HL-60 (cell line): ENCODE results near the gene TNIK.
A peak's percentile ranks its signal among the peaks of the same experiment; 100 is the strongest.

ENCODE experiments used
- DNase-seq, 2 experiments: peaks; one replicate each; pipeline ENCODE4 v3.0.0-alpha.2; 2010 to 2020; ENCODE audit warnings: low read depth in 1 of 2, low spot score in 1 of 2
- H3K27ac ChIP-seq: fragments of 250-450 bp; sonication (Bioruptor Pico); replicated peaks from 2 replicates; pipeline ENCODE4 v1.5.1; 2020; ENCODE audit warnings: mild to moderate bottlenecking, moderate library complexity
- H3K27me3 ChIP-seq: fragments of 250-450 bp; sonication (Bioruptor Pico); 2 replicates; pipeline ENCODE4 v1.5.1; 2021; ENCODE audit warnings: mild to moderate bottlenecking, moderate library complexity; ENCODE audit not compliant: insufficient read depth, poor library complexity, severe bottlenecking
- H3K4me3 ChIP-seq: replicated peaks from 2 replicates; pipeline ENCODE4 v1.5.1; 2011; ENCODE audit warnings: mild to moderate bottlenecking, control low read depth, low read length; ENCODE audit not compliant: insufficient read depth
- GABPA ChIP-seq: IDR thresholded peaks from 2 replicates; pipeline ENCODE4 v1.6.1; 2012; ENCODE audit warnings: low read depth
- POLR2AphosphoS5 ChIP-seq: IDR thresholded peaks from 2 replicates; pipeline ENCODE4 v1.6.1; 2012; ENCODE audit warnings: low read depth
- SPI1 ChIP-seq: IDR thresholded peaks from 2 replicates; pipeline ENCODE4 v1.6.1; 2012; ENCODE audit warnings: low read depth, mild to moderate bottlenecking, borderline replicate concordance
- TF ChIP-seq, protein P1 (sequence below): IDR thresholded peaks from 2 replicates; pipeline ENCODE4 v1.6.1; 2012; ENCODE audit warnings: low read depth; ENCODE audit not compliant: insufficient replicate concordance
- TF ChIP-seq, protein P2 (sequence below): IDR thresholded peaks from one replicate; pipeline ENCODE4 v1.5.1; 2011; ENCODE audit warnings: low read length, control low read depth, inconsistent platforms; ENCODE audit not compliant: insufficient read depth

The TNIK gene

DNA sequence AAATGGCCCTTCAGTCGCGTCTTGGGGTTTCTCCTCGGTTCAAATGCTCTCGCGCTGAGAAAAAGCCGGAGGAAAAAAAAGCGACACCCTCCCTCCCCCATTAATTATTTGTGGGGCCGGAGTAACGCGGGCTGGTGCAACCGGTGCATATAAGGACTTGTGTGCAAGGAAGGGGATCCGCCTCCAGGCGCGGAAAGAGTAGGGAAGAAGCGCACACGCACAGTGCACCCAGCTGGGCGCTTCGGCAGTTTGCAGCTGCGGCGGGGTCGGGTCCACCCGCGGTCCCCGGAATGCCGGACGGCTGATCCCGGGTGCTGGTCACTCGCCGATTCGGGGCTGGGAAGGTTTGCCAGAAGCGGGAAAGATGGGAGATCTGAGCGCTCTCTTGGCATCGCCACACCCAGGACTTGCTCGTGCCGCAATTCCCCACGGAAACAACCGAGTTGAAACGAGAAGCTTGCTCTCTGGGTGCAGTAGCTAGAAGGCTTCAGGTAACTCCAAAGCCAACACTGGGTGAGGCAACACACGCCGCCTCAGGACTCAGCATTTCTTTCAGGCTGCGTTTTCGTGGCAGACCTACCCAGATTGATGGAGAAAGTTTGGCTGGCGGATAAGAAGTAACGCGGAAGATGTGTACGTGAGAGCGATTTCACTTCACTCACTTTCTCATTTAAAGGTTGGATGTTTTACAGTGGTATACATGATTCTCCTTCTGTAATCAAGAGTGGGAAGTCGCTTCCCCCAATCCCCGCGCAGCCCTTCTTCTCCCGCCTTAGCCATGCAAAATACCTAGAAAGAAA, 720 bp upstream of the TNIK start:
- DNase-seq: peak; percentile 4 to 39
- no peak overlapping the region for H3K27ac ChIP-seq
- H3K27me3 ChIP-seq: peaks cover 31% of the 10 kb centered on the region
- TF ChIP-seq POLR2AphosphoS5 (no peak), SPI1 (no peak), GABPA (no peak)
- TF ChIP-seq, protein P1, sequence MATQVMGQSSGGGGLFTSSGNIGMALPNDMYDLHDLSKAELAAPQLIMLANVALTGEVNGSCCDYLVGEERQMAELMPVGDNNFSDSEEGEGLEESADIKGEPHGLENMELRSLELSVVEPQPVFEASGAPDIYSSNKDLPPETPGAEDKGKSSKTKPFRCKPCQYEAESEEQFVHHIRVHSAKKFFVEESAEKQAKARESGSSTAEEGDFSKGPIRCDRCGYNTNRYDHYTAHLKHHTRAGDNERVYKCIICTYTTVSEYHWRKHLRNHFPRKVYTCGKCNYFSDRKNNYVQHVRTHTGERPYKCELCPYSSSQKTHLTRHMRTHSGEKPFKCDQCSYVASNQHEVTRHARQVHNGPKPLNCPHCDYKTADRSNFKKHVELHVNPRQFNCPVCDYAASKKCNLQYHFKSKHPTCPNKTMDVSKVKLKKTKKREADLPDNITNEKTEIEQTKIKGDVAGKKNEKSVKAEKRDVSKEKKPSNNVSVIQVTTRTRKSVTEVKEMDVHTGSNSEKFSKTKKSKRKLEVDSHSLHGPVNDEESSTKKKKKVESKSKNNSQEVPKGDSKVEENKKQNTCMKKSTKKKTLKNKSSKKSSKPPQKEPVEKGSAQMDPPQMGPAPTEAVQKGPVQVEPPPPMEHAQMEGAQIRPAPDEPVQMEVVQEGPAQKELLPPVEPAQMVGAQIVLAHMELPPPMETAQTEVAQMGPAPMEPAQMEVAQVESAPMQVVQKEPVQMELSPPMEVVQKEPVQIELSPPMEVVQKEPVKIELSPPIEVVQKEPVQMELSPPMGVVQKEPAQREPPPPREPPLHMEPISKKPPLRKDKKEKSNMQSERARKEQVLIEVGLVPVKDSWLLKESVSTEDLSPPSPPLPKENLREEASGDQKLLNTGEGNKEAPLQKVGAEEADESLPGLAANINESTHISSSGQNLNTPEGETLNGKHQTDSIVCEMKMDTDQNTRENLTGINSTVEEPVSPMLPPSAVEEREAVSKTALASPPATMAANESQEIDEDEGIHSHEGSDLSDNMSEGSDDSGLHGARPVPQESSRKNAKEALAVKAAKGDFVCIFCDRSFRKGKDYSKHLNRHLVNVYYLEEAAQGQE: no peak
- TF ChIP-seq, protein P2, sequence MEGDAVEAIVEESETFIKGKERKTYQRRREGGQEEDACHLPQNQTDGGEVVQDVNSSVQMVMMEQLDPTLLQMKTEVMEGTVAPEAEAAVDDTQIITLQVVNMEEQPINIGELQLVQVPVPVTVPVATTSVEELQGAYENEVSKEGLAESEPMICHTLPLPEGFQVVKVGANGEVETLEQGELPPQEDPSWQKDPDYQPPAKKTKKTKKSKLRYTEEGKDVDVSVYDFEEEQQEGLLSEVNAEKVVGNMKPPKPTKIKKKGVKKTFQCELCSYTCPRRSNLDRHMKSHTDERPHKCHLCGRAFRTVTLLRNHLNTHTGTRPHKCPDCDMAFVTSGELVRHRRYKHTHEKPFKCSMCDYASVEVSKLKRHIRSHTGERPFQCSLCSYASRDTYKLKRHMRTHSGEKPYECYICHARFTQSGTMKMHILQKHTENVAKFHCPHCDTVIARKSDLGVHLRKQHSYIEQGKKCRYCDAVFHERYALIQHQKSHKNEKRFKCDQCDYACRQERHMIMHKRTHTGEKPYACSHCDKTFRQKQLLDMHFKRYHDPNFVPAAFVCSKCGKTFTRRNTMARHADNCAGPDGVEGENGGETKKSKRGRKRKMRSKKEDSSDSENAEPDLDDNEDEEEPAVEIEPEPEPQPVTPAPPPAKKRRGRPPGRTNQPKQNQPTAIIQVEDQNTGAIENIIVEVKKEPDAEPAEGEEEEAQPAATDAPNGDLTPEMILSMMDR: no peak
- H3K4me3 ChIP-seq: peak overlapping the region; percentile 65

DNA sequence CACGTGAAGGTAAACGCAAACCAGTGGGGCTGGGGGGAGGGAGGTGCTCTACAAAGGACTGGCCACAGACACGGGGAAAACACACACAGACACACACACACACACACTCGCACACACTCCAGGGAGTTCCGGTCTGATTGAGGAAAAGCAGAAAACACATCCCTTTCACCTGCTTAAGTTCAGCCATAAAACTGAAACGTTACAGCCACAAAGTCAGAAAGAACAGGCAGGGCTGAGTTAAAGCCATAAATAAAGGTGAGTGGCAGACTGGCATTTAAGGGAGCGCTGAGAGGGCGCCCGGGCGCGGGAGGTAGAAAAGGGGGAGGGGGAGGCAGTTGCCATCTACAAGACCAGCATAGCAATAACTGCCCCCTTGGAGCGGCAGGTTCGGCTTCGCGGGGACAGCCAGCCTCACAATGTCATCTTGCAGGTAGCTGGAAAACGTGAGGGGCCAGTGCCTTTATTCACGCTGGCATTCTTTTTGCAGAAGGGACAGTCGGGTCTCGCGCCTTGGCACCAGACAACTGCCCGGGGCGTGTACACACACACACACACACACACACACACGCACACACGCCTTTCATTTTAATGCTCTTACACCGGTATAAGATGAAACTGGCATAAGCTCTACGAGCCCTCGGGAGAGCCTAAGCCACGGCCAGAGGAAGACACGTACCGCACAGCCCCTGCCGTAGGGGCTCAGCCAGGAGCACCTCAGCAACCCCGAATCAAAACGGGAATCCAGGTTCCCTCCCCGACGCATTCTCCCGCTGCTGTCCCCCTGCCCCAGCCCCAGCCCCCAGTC, 866 bp downstream of the TNIK start:
- Histone ChIP-seq H3K27me3 (peaks cover 39% of the 10 kb centered on the region), H3K4me3 (peak overlapping the region; percentile 65), H3K27ac (no peak overlapping the region)
- DNase-seq: no peak
- TF ChIP-seq POLR2AphosphoS5 (no peak), SPI1 (no peak), GABPA (no peak)
- TF ChIP-seq, protein P1: no peak
- TF ChIP-seq, protein P2: no peak

DNA sequence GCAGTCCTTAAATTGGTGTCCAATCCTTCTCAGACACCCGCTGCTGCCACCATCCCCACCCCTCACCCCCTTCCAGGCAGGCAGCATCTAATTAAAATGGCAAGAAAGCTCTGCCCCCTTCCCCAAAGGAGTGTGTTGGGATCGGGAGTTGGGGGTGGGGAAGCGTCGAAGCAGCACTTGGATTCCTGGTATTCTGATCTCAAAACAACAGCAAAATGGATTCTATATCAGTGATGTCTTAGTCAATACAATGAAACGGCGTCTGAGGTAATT, 1.4 kb downstream of the TNIK start:
- H3K27me3 ChIP-seq: peaks cover 39% of the 10 kb centered on the region
- TF ChIP-seq POLR2AphosphoS5: no peak
- no peak overlapping the region for H3K27ac ChIP-seq
- no peak overlapping the region for H3K4me3 ChIP-seq
- DNase-seq: no peak

DNA sequence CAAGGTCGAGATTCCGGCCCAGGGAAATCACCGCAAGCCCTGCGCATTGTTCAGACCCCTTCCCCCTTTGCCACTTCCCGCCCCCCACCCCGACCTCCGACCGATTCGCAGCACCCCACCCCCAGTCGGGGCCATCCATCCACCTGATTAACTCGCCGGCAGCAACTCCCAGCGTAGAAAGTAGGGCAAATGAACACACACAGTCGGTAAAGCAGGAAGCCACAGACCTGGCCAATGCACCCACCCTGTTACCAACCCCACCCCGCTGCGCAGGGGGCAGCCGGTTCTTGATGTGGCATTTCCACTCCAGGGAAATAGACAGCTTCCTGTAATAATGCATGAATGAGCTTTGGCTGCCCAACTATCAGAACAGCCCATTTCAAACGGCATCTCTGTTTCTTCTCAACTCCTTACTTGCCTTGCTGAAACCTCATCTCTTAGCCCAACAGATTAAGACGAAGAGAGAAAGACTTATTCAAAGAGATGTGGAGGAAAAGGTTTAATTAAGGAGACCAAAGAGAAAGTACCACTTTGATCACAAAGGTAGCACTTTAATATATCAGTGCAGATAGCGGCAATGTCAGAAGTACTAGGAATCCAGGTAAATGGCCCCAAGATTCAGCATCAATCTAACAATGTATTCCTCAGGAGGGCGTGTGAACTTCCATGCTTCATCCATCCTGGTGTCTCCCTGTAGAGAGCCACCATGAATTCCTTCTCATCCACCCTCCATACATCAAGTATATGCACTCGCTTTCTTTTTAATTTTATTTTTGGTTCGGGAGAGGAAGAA, 1.9 kb downstream of the TNIK start:
- Histone ChIP-seq H3K27ac (no peak overlapping the region), H3K4me3 (no peak overlapping the region), H3K27me3 (peaks cover 39% of the 10 kb centered on the region)
- TF ChIP-seq SPI1: no peak
- no peak for TF ChIP-seq POLR2AphosphoS5
- TF ChIP-seq, protein P2: no peak
- no peak for TF ChIP-seq GABPA
- TF ChIP-seq, protein P1: no peak
- no peak for DNase-seq
